IPS DF 6.9 (cell line): Measurements from ENCODE around the gene AKAP12.

Source experiments
- DNase-seq: peaks from one replicate; pipeline ENCODE4 v3.0.0-alpha.2; 2013; ENCODE audit warnings: low read depth, low spot score
- H3K27ac ChIP-seq: one replicate; pipeline ENCODE4 v1.5.1; 2013; ENCODE audit warnings: low read length, control low read depth
- H3K27me3 ChIP-seq: 2 replicates; pipeline ENCODE4 v1.6.1; 2013; ENCODE audit warnings: mild to moderate bottlenecking, low read length; ENCODE audit not compliant: control insufficient read depth, insufficient read depth
- H3K36me3 ChIP-seq: 2 replicates; pipeline ENCODE4 v1.6.1; 2013; ENCODE audit warnings: low read length; ENCODE audit not compliant: control insufficient read depth, insufficient read depth
- H3K4me1 ChIP-seq: 2 replicates; pipeline ENCODE4 v1.6.1; 2013; ENCODE audit warnings: low read length; ENCODE audit not compliant: control insufficient read depth, insufficient read depth
- H3K4me3 ChIP-seq: 2 replicates; pipeline ENCODE4 v1.5.1; 2013; ENCODE audit warnings: mild to moderate bottlenecking, low read length
- H3K9me3 ChIP-seq: 2 replicates; pipeline ENCODE4 v1.6.1; 2013; ENCODE audit warnings: low read length, inconsistent platforms; ENCODE audit not compliant: control insufficient read depth, insufficient read depth
- WGBS: extraction: QIAGEN DNeasy Blood & Tissue Kit; methylation state at CpG from one replicate; pipeline ENCODE4 v1.1.7; 2013; ENCODE audit warnings: mixed read lengths, missing lambda C conversion rate; ENCODE audit not compliant: insufficient read length, insufficient coverage; 5-methylcytosine and 5-hydroxymethylcytosine counted together

The AKAP12 gene

GRCh38 chr6:151280859-151281258, 41.1 kb downstream of the AKAP12 start:
- DNase-seq, result no peak
- no peaks in the 10 kb centered on the region for H3K36me3 ChIP-seq
- H3K4me1 ChIP-seq, result no peaks in the 10 kb centered on the region
- no peaks in the 10 kb centered on the region for H3K9me3 ChIP-seq
- no CpG with 5 or more reads among the region's 4 CpGs for WGBS
- H3K4me3 ChIP-seq, result no peak overlapping the region
- H3K27me3 ChIP-seq, result no peaks in the 10 kb centered on the region
- H3K27ac ChIP-seq, result no peak overlapping the region

GRCh38 chr6:151284012-151284411, 44.2 kb downstream of the AKAP12 start:
- Histone ChIP-seq H3K27me3 (no peaks in the 10 kb centered on the region; the same call in 1 of the 2 replicates), H3K27ac (no peak overlapping the region), H3K36me3 (no peaks in the 10 kb centered on the region), H3K4me3 (no peak overlapping the region), H3K4me1 (no peaks in the 10 kb centered on the region), H3K9me3 (no peaks in the 10 kb centered on the region)
- no CpG with 5 or more reads among the region's 11 CpGs for WGBS
- DNase-seq, result no peak

GRCh38 chr6:151284548-151285017, 44.8 kb downstream of the AKAP12 start:
- no peaks in the 10 kb centered on the region; the same call in 1 of the 2 replicates for H3K4me1 ChIP-seq
- H3K27me3 ChIP-seq, result no peaks in the 10 kb centered on the region; the same call in 1 of the 2 replicates
- no peak overlapping the region for H3K4me3 ChIP-seq
- H3K36me3 ChIP-seq, result no peaks in the 10 kb centered on the region
- no peak overlapping the region for H3K27ac ChIP-seq
- no CpG with 5 or more reads among the region's 4 CpGs for WGBS
- no peak for DNase-seq
- no peaks in the 10 kb centered on the region for H3K9me3 ChIP-seq

GRCh38 chr6:151285122-151285521, 45.4 kb downstream of the AKAP12 start:
- Histone ChIP-seq H3K4me1 (no peaks in the 10 kb centered on the region; the same call in 1 of the 2 replicates), H3K27me3 (no peaks in the 10 kb centered on the region; the same call in 1 of the 2 replicates), H3K9me3 (no peaks in the 10 kb centered on the region), H3K36me3 (no peaks in the 10 kb centered on the region), H3K27ac (no peak overlapping the region), H3K4me3 (no peak overlapping the region)
- no peak for DNase-seq

GRCh38 chr6:151286214-151286613, 46.4 kb downstream of the AKAP12 start:
- DNase-seq, result no peak
- WGBS, result no CpG with 5 or more reads among the region's 7 CpGs
- no peaks in the 10 kb centered on the region for H3K36me3 ChIP-seq
- no peak overlapping the region for H3K4me3 ChIP-seq
- H3K27ac ChIP-seq, result no peak overlapping the region
- no peaks in the 10 kb centered on the region for H3K9me3 ChIP-seq
- H3K27me3 ChIP-seq, result no peaks in the 10 kb centered on the region; the same call in 1 of the 2 replicates
- peaks cover 2% of the 10 kb centered on the region; the same call in 1 of the 2 replicates for H3K4me1 ChIP-seq

GRCh38 chr6:151288712-151289398, 49.1 kb downstream of the AKAP12 start:
- Histone ChIP-seq H3K27me3 (no peaks in the 10 kb centered on the region; the same call in 1 of the 2 replicates), H3K27ac (no peak overlapping the region), H3K4me1 (peaks cover 2% of the 10 kb centered on the region; the same call in 1 of the 2 replicates), H3K4me3 (no peak overlapping the region), H3K36me3 (no peaks in the 10 kb centered on the region), H3K9me3 (no peaks in the 10 kb centered on the region)
- WGBS, result no CpG with 5 or more reads among the region's 10 CpGs
- no peak for DNase-seq

GRCh38 chr6:151289399-151290007, 49.7 kb downstream of the AKAP12 start:
- H3K36me3 ChIP-seq, result no peaks in the 10 kb centered on the region
- no CpG with 5 or more reads among the region's 2 CpGs for WGBS
- no peak overlapping the region for H3K27ac ChIP-seq
- H3K9me3 ChIP-seq, result no peaks in the 10 kb centered on the region
- peaks cover 2% of the 10 kb centered on the region; the same call in 1 of the 2 replicates for H3K4me1 ChIP-seq
- no peaks in the 10 kb centered on the region; the same call in 1 of the 2 replicates for H3K27me3 ChIP-seq
- no peak overlapping the region for H3K4me3 ChIP-seq
- no peak for DNase-seq

GRCh38 chr6:151290877-151291721, 51.3 kb downstream of the AKAP12 start:
- no peak overlapping the region for H3K27ac ChIP-seq
- DNase-seq, result no peak
- no peaks in the 10 kb centered on the region; the same call in 1 of the 2 replicates for H3K27me3 ChIP-seq
- H3K4me3 ChIP-seq, result no peak overlapping the region
- H3K4me1 ChIP-seq, result peaks cover 3% of the 10 kb centered on the region; the same call in 1 of the 2 replicates
- WGBS, result no CpG with 5 or more reads among the region's 11 CpGs
- no peaks in the 10 kb centered on the region for H3K36me3 ChIP-seq
- H3K9me3 ChIP-seq, result no peaks in the 10 kb centered on the region

GRCh38 chr6:151291722-151292059, 51.9 kb downstream of the AKAP12 start:
- Histone ChIP-seq H3K36me3 (no peaks in the 10 kb centered on the region), H3K4me1 (peaks cover 3% of the 10 kb centered on the region; the same call in 1 of the 2 replicates), H3K4me3 (no peak overlapping the region), H3K27ac (no peak overlapping the region), H3K27me3 (no peaks in the 10 kb centered on the region; the same call in 1 of the 2 replicates), H3K9me3 (no peaks in the 10 kb centered on the region)
- no peak for DNase-seq
- no CpG with 5 or more reads among the region's 2 CpGs for WGBS

GRCh38 chr6:151292974-151293687, 53.4 kb downstream of the AKAP12 start:
- Histone ChIP-seq H3K9me3 (no peaks in the 10 kb centered on the region), H3K4me3 (no peak overlapping the region), H3K27me3 (no peaks in the 10 kb centered on the region; the same call in 1 of the 2 replicates), H3K36me3 (no peaks in the 10 kb centered on the region), H3K4me1 (peaks cover 3% of the 10 kb centered on the region; the same call in 1 of the 2 replicates), H3K27ac (no peak overlapping the region)
- WGBS, result 100% methylated on average over 1 of the region's 5 CpGs
- DNase-seq, result no peak
